ENCODE data around the gene AGO1.
"Not testable (repeated sequence)": the region's sequence is repeated elsewhere in the genome, so short reads cannot be mapped to it uniquely, and the experiment has no call there.

Gene AGO1

GRCh38 chr1:35972631-35973030 lies 89.6 kb downstream of the AGO1 start:
- not testable (repeated sequence) for DNase-seq (ENCODE audit: low spot score)

- no peak for DNase-seq (ENCODE audit: low spot score)
Observed at GRCh38 chr1:35980090-35980489, 97.1 kb downstream of the AGO1 start.

All from cerebellar cortex (tissue), 1 donor.